Neutrophil (primary cell): Measurements from ENCODE around the gene FAM89B.

ENCODE experiments used
- H3K27ac ChIP-seq: fragments of 200-600 bp; sonication (generic); 2 replicates; pipeline ENCODE4 v1.5.1; 2016; ENCODE audit warnings: mild to moderate bottlenecking, moderate library complexity
- H3K27me3 ChIP-seq: fragments of 200-600 bp; sonication (generic); 2 replicates; pipeline ENCODE4 v1.6.0; 2016; ENCODE audit warnings: mild to moderate bottlenecking
- H3K36me3 ChIP-seq: fragments of 200-600 bp; sonication (generic); 2 replicates; pipeline ENCODE4 v1.5.1; 2017
- H3K4me1 ChIP-seq, 2 experiments: fragments of 200-600 bp in 1 of 2; sonication (generic) in 1 of 2; 1 replicate in 1 of 2; 2 replicates in 1 of 2; pipeline versions ENCODE4 v1.5.1 to v1.6.1; 2013 to 2016; ENCODE audit warnings: low read depth in 1 of 2, low read length in 1 of 2, mild to moderate bottlenecking in 1 of 2, moderate library complexity in 1 of 2; ENCODE audit not compliant: control insufficient read depth in 1 of 2, insufficient read depth in 1 of 2
- H3K4me3 ChIP-seq, 2 experiments: fragments of 200-600 bp in 1 of 2; sonication (generic) in 1 of 2; 1 replicate in 1 of 2; 2 replicates in 1 of 2; pipeline ENCODE4 v1.5.1; 2013 to 2016; ENCODE audit warnings: low read depth in 1 of 2, low read length in 1 of 2, mild to moderate bottlenecking in 1 of 2, moderate library complexity in 1 of 2
- H3K9me3 ChIP-seq: fragments of 200-600 bp; sonication (generic); 2 replicates; pipeline ENCODE4 v1.5.1; 2016
- TF ChIP-seq, protein P1 (sequence below): fragments of 200-600 bp; sonication (generic); IDR thresholded peaks from 2 replicates; pipeline ENCODE4 v1.5.1; 2016; ENCODE audit warnings: antibody characterized with exemption

FAM89B gene

GRCh38 chr11:65584723-65585171 is 12.4 kb downstream of the FAM89B start:
- TF ChIP-seq, protein P1, sequence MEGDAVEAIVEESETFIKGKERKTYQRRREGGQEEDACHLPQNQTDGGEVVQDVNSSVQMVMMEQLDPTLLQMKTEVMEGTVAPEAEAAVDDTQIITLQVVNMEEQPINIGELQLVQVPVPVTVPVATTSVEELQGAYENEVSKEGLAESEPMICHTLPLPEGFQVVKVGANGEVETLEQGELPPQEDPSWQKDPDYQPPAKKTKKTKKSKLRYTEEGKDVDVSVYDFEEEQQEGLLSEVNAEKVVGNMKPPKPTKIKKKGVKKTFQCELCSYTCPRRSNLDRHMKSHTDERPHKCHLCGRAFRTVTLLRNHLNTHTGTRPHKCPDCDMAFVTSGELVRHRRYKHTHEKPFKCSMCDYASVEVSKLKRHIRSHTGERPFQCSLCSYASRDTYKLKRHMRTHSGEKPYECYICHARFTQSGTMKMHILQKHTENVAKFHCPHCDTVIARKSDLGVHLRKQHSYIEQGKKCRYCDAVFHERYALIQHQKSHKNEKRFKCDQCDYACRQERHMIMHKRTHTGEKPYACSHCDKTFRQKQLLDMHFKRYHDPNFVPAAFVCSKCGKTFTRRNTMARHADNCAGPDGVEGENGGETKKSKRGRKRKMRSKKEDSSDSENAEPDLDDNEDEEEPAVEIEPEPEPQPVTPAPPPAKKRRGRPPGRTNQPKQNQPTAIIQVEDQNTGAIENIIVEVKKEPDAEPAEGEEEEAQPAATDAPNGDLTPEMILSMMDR, result no peak
- Histone ChIP-seq H3K4me1 (peaks cover 27 to 36% of the 10 kb centered on the region in 2 experiments), H3K27ac (peak overlapping the region; percentile 48), H3K4me3 (no peak overlapping the region), H3K9me3 (no peaks in the 10 kb centered on the region), H3K27me3 (no peaks in the 10 kb centered on the region), H3K36me3 (peaks cover 92% of the 10 kb centered on the region)

- Histone ChIP-seq H3K4me3 (no peak overlapping the region), H3K4me1 (peaks cover 27 to 30% of the 10 kb centered on the region in 2 experiments), H3K9me3 (no peaks in the 10 kb centered on the region), H3K27ac (peak overlapping the region; percentile 82), H3K27me3 (no peaks in the 10 kb centered on the region), H3K36me3 (peaks cover 92% of the 10 kb centered on the region)
- TF ChIP-seq, protein P1, result no peak
Observed at GRCh38 chr11:65585396-65586246, 13.3 kb downstream of the FAM89B start.

GRCh38 chr11:65586247-65586630 is 13.9 kb downstream of the FAM89B start:
- H3K4me1 ChIP-seq, result peaks cover 27 to 30% of the 10 kb centered on the region in 2 experiments
- H3K4me3 ChIP-seq, result peak overlapping the region in 1 of 2 experiments; percentile 39
- H3K27me3 ChIP-seq, result no peaks in the 10 kb centered on the region
- peaks cover 92% of the 10 kb centered on the region for H3K36me3 ChIP-seq
- H3K9me3 ChIP-seq, result no peaks in the 10 kb centered on the region
- TF ChIP-seq, protein P1, result no peak
- peak overlapping the region; percentile 82 for H3K27ac ChIP-seq

- peaks cover 92% of the 10 kb centered on the region for H3K36me3 ChIP-seq
- H3K9me3 ChIP-seq, result no peaks in the 10 kb centered on the region
- H3K27ac ChIP-seq, result peak overlapping the region; percentile 82
- TF ChIP-seq, protein P1, result no peak
- H3K27me3 ChIP-seq, result no peaks in the 10 kb centered on the region
- peak overlapping the region; percentile 35 to 39 for H3K4me3 ChIP-seq
- peaks cover 27 to 30% of the 10 kb centered on the region in 2 experiments for H3K4me1 ChIP-seq
Observed at GRCh38 chr11:65586676-65587075, 14.3 kb downstream of the FAM89B start.

DNA sequence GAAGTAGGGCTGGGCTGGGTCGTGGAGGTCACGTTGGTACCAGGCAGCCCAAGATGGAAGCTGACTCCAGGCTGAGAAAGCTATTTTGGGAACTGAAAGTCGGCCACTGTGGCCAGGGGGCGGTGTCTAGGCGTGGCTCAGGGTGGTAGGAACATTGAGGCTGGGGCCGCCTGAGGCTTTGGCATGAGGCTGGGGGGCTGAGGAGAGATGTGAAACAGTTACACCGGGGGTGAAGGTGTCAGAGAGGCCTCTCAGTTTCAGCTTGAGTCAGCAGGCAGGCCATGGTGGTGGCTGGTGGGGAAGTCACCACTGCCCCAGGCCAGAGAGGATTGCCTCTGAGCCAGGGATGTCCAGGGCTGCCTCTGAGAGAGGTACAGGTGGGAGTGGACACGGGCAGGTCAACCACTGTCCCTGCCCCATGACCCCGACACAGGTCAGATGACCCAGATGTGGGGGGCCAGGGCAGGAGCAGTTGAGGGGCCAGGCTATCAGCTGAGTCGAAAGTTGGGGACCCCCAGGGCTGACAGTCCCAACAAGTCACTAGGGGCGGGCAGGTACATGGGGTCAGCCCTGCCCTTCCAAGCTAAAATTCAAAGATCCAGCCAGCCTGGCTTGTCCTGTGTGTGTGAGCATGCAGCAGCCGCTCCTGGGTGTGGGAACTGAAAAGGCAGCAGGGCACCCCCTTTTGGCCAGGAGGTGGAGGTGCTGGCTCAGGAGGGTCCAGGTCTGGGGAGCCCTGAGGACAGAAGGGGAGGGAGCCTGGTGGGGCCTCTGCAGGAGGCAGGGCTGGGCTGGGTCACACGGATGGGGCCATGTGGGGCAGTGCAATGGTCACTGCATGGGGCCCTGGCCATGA is 16.1 kb downstream of the FAM89B start:
- TF ChIP-seq, protein P1, result peak; percentile 80
- H3K4me3 ChIP-seq, result peak overlapping the region; percentile 35 to 39
- H3K27ac ChIP-seq, result peak overlapping the region; percentile 82
- H3K36me3 ChIP-seq, result peaks cover 94% of the 10 kb centered on the region
- H3K27me3 ChIP-seq, result no peaks in the 10 kb centered on the region
- H3K4me1 ChIP-seq, result peaks cover 27 to 30% of the 10 kb centered on the region in 2 experiments
- H3K9me3 ChIP-seq, result no peaks in the 10 kb centered on the region
